ENCODE results near the gene SLC25A51.

SLC25A51 gene

GRCh38 chr9:37920471-37921167, 16.7 kb upstream of the SLC25A51 start:
- in situ Hi-C loops (cut with MboI; ENCODE audit: low sequenced_read_pairs): loop anchor here (25.0 kb wide), 1 partner anchor 767 kb away; no protein-coding TSS in a partner anchor

GRCh38 chr9:37919956-37920335, 16.0 kb upstream of the SLC25A51 start:
- no peaks in the 10 kb centered on the region for H3K27me3 ChIP-seq (ENCODE audit: low read depth)
- in situ Hi-C loops (cut with MboI; ENCODE audit: low sequenced_read_pairs): loop anchor here (10.0 to 25.0 kb wide), 2 partner anchors 245 to 767 kb away; no protein-coding TSS in a partner anchor
- H3K4me3 ChIP-seq: no peak overlapping the region
- H3K9me3 ChIP-seq: no peaks in the 10 kb centered on the region
- peaks cover 9% of the 10 kb centered on the region for H3K36me3 ChIP-seq (replicated peaks)
- DNase-seq (ENCODE audit: low spot score in 2 of 2): no peak
- H3K4me1 ChIP-seq: peaks cover 37% of the 10 kb centered on the region

More at GRCh38 chr9:37920471-37921167, 16.7 kb upstream of the SLC25A51 start:
- Histone ChIP-seq H3K9me3 (no peaks in the 10 kb centered on the region), H3K4me1 (peaks cover 37% of the 10 kb centered on the region), H3K27me3 (ENCODE audit: low read depth) (no peaks in the 10 kb centered on the region), H3K4me3 (no peak overlapping the region), H3K36me3 (replicated peaks) (peaks cover 9% of the 10 kb centered on the region)
- peak; percentile 47 to 75 for DNase-seq (ENCODE audit: low spot score in 2 of 2)

- Histone ChIP-seq H3K9me3 (no peaks in the 10 kb centered on the region), H3K27me3 (ENCODE audit: low read depth) (no peaks in the 10 kb centered on the region), H3K36me3 (replicated peaks) (peaks cover 9% of the 10 kb centered on the region), H3K4me3 (no peak overlapping the region), H3K4me1 (peaks cover 33% of the 10 kb centered on the region)
- peak; percentile 74 to 81 for DNase-seq (ENCODE audit: low spot score in 2 of 2)
- in situ Hi-C loops (cut with MboI; ENCODE audit: low sequenced_read_pairs): loop anchor here (10.0 to 25.0 kb wide), 2 partner anchors 245 to 768 kb away; no protein-coding TSS in a partner anchor
Observed at GRCh38 chr9:37919246-37919955, 15.5 kb upstream of the SLC25A51 start.

GRCh38 chr9:37918665-37919170, 14.8 kb upstream of the SLC25A51 start:
- peaks cover 9% of the 10 kb centered on the region for H3K36me3 ChIP-seq (replicated peaks)
- H3K4me1 ChIP-seq: peaks cover 29% of the 10 kb centered on the region
- no peak for DNase-seq (ENCODE audit: low spot score in 2 of 2)
- no peaks in the 10 kb centered on the region for H3K27me3 ChIP-seq (ENCODE audit: low read depth)
- no peaks in the 10 kb centered on the region for H3K9me3 ChIP-seq
- in situ Hi-C loops (cut with MboI; ENCODE audit: low sequenced_read_pairs): loop anchor here (10.0 to 25.0 kb wide), 2 partner anchors 246 to 769 kb away; no protein-coding TSS in a partner anchor
- H3K4me3 ChIP-seq: no peak overlapping the region

- peaks cover 9% of the 10 kb centered on the region for H3K36me3 ChIP-seq (replicated peaks)
- in situ Hi-C loops (cut with MboI; ENCODE audit: low sequenced_read_pairs): loop anchor here (10.0 to 25.0 kb wide), 2 partner anchors 247 to 769 kb away; no protein-coding TSS in a partner anchor
- no peaks in the 10 kb centered on the region for H3K27me3 ChIP-seq (ENCODE audit: low read depth)
- peaks cover 28% of the 10 kb centered on the region for H3K4me1 ChIP-seq
- H3K9me3 ChIP-seq: no peaks in the 10 kb centered on the region
- DNase-seq (ENCODE audit: low spot score in 2 of 2): no peak
- H3K4me3 ChIP-seq: no peak overlapping the region
Observed at GRCh38 chr9:37917801-37918664, 14.1 kb upstream of the SLC25A51 start.

- in situ Hi-C loops (cut with MboI; ENCODE audit: low sequenced_read_pairs): loop anchor here (10.0 to 25.0 kb wide), 2 partner anchors 247 to 770 kb away; no protein-coding TSS in a partner anchor
- no peak overlapping the region for H3K4me3 ChIP-seq
- no peak for DNase-seq (ENCODE audit: low spot score in 2 of 2)
- H3K27me3 ChIP-seq (ENCODE audit: low read depth): no peaks in the 10 kb centered on the region
- peaks cover 28% of the 10 kb centered on the region for H3K4me1 ChIP-seq
- no peaks in the 10 kb centered on the region for H3K9me3 ChIP-seq
- peaks cover 9% of the 10 kb centered on the region for H3K36me3 ChIP-seq (replicated peaks)
Observed at GRCh38 chr9:37917313-37917731, 13.4 kb upstream of the SLC25A51 start.

GRCh38 chr9:37916471-37917312, 12.8 kb upstream of the SLC25A51 start:
- H3K4me1 ChIP-seq: peaks cover 28% of the 10 kb centered on the region
- no peak overlapping the region for H3K4me3 ChIP-seq
- no peaks in the 10 kb centered on the region for H3K9me3 ChIP-seq
- H3K36me3 ChIP-seq (replicated peaks): peaks cover 9% of the 10 kb centered on the region
- no peak for DNase-seq (ENCODE audit: low spot score in 2 of 2)
- in situ Hi-C loops (cut with MboI; ENCODE audit: low sequenced_read_pairs): loop anchor here (10.0 to 25.0 kb wide), 2 partner anchors 248 to 771 kb away; no protein-coding TSS in a partner anchor
- no peaks in the 10 kb centered on the region for H3K27me3 ChIP-seq (ENCODE audit: low read depth)

- DNase-seq (ENCODE audit: low spot score in 2 of 2): no peak
- H3K27me3 ChIP-seq (ENCODE audit: low read depth): no peaks in the 10 kb centered on the region
- in situ Hi-C loops (cut with MboI; ENCODE audit: low sequenced_read_pairs): loop anchor here (10.0 to 25.0 kb wide), 2 partner anchors 249 to 771 kb away; no protein-coding TSS in a partner anchor
Observed at GRCh38 chr9:37915911-37916470, 12.1 kb upstream of the SLC25A51 start.

GRCh38 chr9:37914701-37915358, 10.9 kb upstream of the SLC25A51 start:
- H3K4me3 ChIP-seq: no peak overlapping the region
- in situ Hi-C loops (cut with MboI; ENCODE audit: low sequenced_read_pairs): loop anchor here (5.0 to 25.0 kb wide), 4 partner anchors 157 to 772 kb away; no protein-coding TSS in a partner anchor
- peaks cover 15% of the 10 kb centered on the region for H3K4me1 ChIP-seq
- H3K36me3 ChIP-seq (replicated peaks): peaks cover 9% of the 10 kb centered on the region
- H3K27me3 ChIP-seq (ENCODE audit: low read depth): no peaks in the 10 kb centered on the region
- H3K9me3 ChIP-seq: no peaks in the 10 kb centered on the region
- no peak for DNase-seq (ENCODE audit: low spot score in 2 of 2)

More at GRCh38 chr9:37915911-37916470, 12.1 kb upstream of the SLC25A51 start:
- no peaks in the 10 kb centered on the region for H3K9me3 ChIP-seq
- no peak overlapping the region for H3K4me3 ChIP-seq
- peaks cover 27% of the 10 kb centered on the region for H3K4me1 ChIP-seq
- peaks cover 9% of the 10 kb centered on the region for H3K36me3 ChIP-seq (replicated peaks)

GRCh38 chr9:37914154-37914551, 10.2 kb upstream of the SLC25A51 start:
- no peak overlapping the region for H3K4me3 ChIP-seq
- no peak for DNase-seq (ENCODE audit: low spot score in 2 of 2)
- peaks cover 9% of the 10 kb centered on the region for H3K36me3 ChIP-seq (replicated peaks)
- in situ Hi-C loops (cut with MboI; ENCODE audit: low sequenced_read_pairs): loop anchor here (5.0 to 25.0 kb wide), 4 partner anchors 158 to 773 kb away; no protein-coding TSS in a partner anchor
- no peaks in the 10 kb centered on the region for H3K9me3 ChIP-seq
- H3K27me3 ChIP-seq (ENCODE audit: low read depth): no peaks in the 10 kb centered on the region
- H3K4me1 ChIP-seq: peaks cover 9% of the 10 kb centered on the region

GRCh38 chr9:37913480-37914153, 9.7 kb upstream of the SLC25A51 start:
- Histone ChIP-seq H3K27me3 (ENCODE audit: low read depth) (no peaks in the 10 kb centered on the region), H3K4me1 (peaks cover 3% of the 10 kb centered on the region), H3K36me3 (replicated peaks) (peaks cover 4% of the 10 kb centered on the region), H3K4me3 (no peak overlapping the region), H3K9me3 (no peaks in the 10 kb centered on the region)
- in situ Hi-C loops (cut with MboI; ENCODE audit: low sequenced_read_pairs): loop anchor here (5.0 to 25.0 kb wide), 4 partner anchors 159 to 774 kb away; no protein-coding TSS in a partner anchor
- peak; percentile 73 to 91 for DNase-seq (ENCODE audit: low spot score in 2 of 2)
